Dendritic cell treated with granulocyte-macrophage colony-stimulating factor and Interleukin-4, amounts not matched to agents 40 ng/mL and 50 ng/mL, for 4 days (primary cell): ENCODE measurements around the gene SRGAP2C.

Source experiments
- H3K27ac Mint-ChIP-seq: one replicate; pipeline ENCODE4 v1.8.0; 2022; ENCODE audit warnings: mild to moderate bottlenecking, mixed read lengths
- H3K27me3 Mint-ChIP-seq: one replicate; pipeline ENCODE4 v1.8.0; 2022; ENCODE audit warnings: mild to moderate bottlenecking, mixed read lengths
- H3K36me3 Mint-ChIP-seq: one replicate; pipeline ENCODE4 v1.8.0; 2022; ENCODE audit warnings: low read depth, mixed read lengths
- H3K4me1 Mint-ChIP-seq: one replicate; pipeline ENCODE4 v1.8.0; 2022; ENCODE audit warnings: low read depth, mixed read lengths
- H3K4me3 Mint-ChIP-seq: one replicate; pipeline ENCODE4 v1.8.0; 2022; ENCODE audit warnings: mild to moderate bottlenecking, moderate library complexity, mixed read lengths
- H3K9me3 Mint-ChIP-seq: one replicate; pipeline ENCODE4 v1.8.0; 2022; ENCODE audit warnings: mixed read lengths
- intact Hi-C: fragments of 100-400 bp; cut with micrococcal nuclease; formaldehyde crosslinking; loops from one replicate; pipeline ENCODE4 v1.15.0; 2022

The SRGAP2C gene

GRCh38 chr1:121440993-121441392 lies 256.2 kb downstream of the SRGAP2C start:
- Mint-ChIP-seq H3K36me3 (no peaks in the 10 kb centered on the region), H3K4me3 (no peak overlapping the region), H3K4me1 (peaks cover 16% of the 10 kb centered on the region), H3K9me3 (peaks cover 9% of the 10 kb centered on the region), H3K27ac (no peak overlapping the region), H3K27me3 (no peaks in the 10 kb centered on the region)
- intact Hi-C loops: no loop called here
